Measurements from ENCODE around the gene TM9SF2. TPM values are rescaled to one million over a fixed set of nuclear protein-coding genes. Genes with fewer than 3 reads are reported as not detected.

TM9SF2 gene
- total RNA-seq (2022; extraction: Qiagen RNA extraction; ENCODE audit: low read depth) = 56.7 to 61.3 TPM (median 58.5 TPM) in 5 replicates

GRCh38 chr13:99501184-99501847 lies at the start of gene TM9SF2:
TSS of gene TM9SF2 (plus strand) at chr13:99501472. CDS start at chr13:99501607, 135 bp downstream.

GRCh38 chr13:99606324-99607066 lies 105.2 kb downstream of the TM9SF2 start, which contains the start of gene CLYBL:
TSS of gene CLYBL (plus strand) at chr13:99606690.

Other genes starting within 250 kb of the TM9SF2 start
- not detected in 5 replicates for gene GPR18, start 243.1 kb upstream of the TM9SF2 start, total RNA-seq (2022; extraction: Qiagen RNA extraction; ENCODE audit: low read depth)
- gene GPR183, start 194.1 kb upstream of the TM9SF2 start, total RNA-seq (2022; extraction: Qiagen RNA extraction; ENCODE audit: low read depth) = not detected in 5 replicates
- 2.6 to 4.6 TPM (median 2.9 TPM) in 5 replicates for gene CLYBL, start 105.2 kb downstream of the TM9SF2 start, total RNA-seq (2022; extraction: Qiagen RNA extraction; ENCODE audit: low read depth)